ENCODE measurements around the gene SNX33.
A peak's percentile ranks its signal among the peaks of the same experiment; 100 is the strongest.
"Not testable (repeated sequence)": the region's sequence is repeated elsewhere in the genome, so short reads cannot be mapped to it uniquely, and the experiment has no call there.

The SNX33 gene

GRCh38 chr15:75702436-75702835, 54.7 kb downstream of the SNX33 start:
- DNase-seq (ENCODE audit: low read depth) = no peak
- TF ChIP-seq CTCF (conservative IDR thresholded peaks at IDR 0.05; ENCODE audit: control insufficient read depth, insufficient read depth, low read depth, low read length) = no peak
- no peak overlapping the region for H3K4me3 ChIP-seq (ENCODE audit: control insufficient read depth, low read depth, low read length)

- H3K4me3 ChIP-seq (ENCODE audit: control insufficient read depth, low read depth, low read length) = not testable (repeated sequence)
Measured at GRCh38 chr15:75703440-75704262, 55.9 kb downstream of the SNX33 start.

GRCh38 chr15:75704263-75704615, 56.5 kb downstream of the SNX33 start:
- TF ChIP-seq CTCF (conservative IDR thresholded peaks at IDR 0.05; ENCODE audit: control insufficient read depth, insufficient read depth, low read depth, low read length) = no peak
- no peak overlapping the region for H3K4me3 ChIP-seq (ENCODE audit: control insufficient read depth, low read depth, low read length)
- DNase-seq (ENCODE audit: low read depth) = no peak

More at GRCh38 chr15:75703440-75704262, 55.9 kb downstream of the SNX33 start:
- not testable (repeated sequence) for DNase-seq (ENCODE audit: low read depth)

GRCh38 chr15:75704618-75705017, 56.9 kb downstream of the SNX33 start:
- H3K4me3 ChIP-seq (ENCODE audit: control insufficient read depth, low read depth, low read length) = no peak overlapping the region
- no peak for DNase-seq (ENCODE audit: low read depth)
- TF ChIP-seq CTCF (conservative IDR thresholded peaks at IDR 0.05; ENCODE audit: control insufficient read depth, insufficient read depth, low read depth, low read length) = no peak

- H3K4me3 ChIP-seq (ENCODE audit: control insufficient read depth, low read depth, low read length); DNase-seq (ENCODE audit: low read depth): not testable (repeated sequence)
Measured at GRCh38 chr15:75705375-75705774, 57.7 kb downstream of the SNX33 start.

- no peak for TF ChIP-seq CTCF (conservative IDR thresholded peaks at IDR 0.05; ENCODE audit: control insufficient read depth, insufficient read depth, low read depth, low read length)
- no peak for DNase-seq (ENCODE audit: low read depth)
- no peak overlapping the region for H3K4me3 ChIP-seq (ENCODE audit: control insufficient read depth, low read depth, low read length)
Measured at GRCh38 chr15:75705854-75706681, 58.4 kb downstream of the SNX33 start.

- no peak overlapping the region for H3K4me3 ChIP-seq (ENCODE audit: control insufficient read depth, low read depth, low read length)
- no peak for TF ChIP-seq CTCF (conservative IDR thresholded peaks at IDR 0.05; ENCODE audit: control insufficient read depth, insufficient read depth, low read depth, low read length)
- DNase-seq (ENCODE audit: low read depth) = no peak
Measured at GRCh38 chr15:75706682-75706954, 58.9 kb downstream of the SNX33 start.

GRCh38 chr15:75709458-75709857, 61.7 kb downstream of the SNX33 start:
- not testable (repeated sequence) for H3K4me3 ChIP-seq (ENCODE audit: control insufficient read depth, low read depth, low read length)
- DNase-seq (ENCODE audit: low read depth) = peak; percentile 50

GRCh38 chr15:75710874-75711273, 63.2 kb downstream of the SNX33 start:
- not testable (repeated sequence) for H3K4me3 ChIP-seq (ENCODE audit: control insufficient read depth, low read depth, low read length)
- DNase-seq (ENCODE audit: low read depth) = peak; percentile 39

GRCh38 chr15:75711495-75711894, 63.8 kb downstream of the SNX33 start:
- H3K4me3 ChIP-seq (ENCODE audit: control insufficient read depth, low read depth, low read length) = peak overlapping the region; percentile 20
- peak; percentile 72 for DNase-seq (ENCODE audit: low read depth)

All from fibroblast of mammary gland (primary cell).